NCI-H345 treated with DMSO at 0.1 percent for 48 hours (cell line): ENCODE data around the gene PDLIM7.
"Not testable (repeated sequence)": the region's sequence is repeated elsewhere in the genome, so short reads cannot be mapped to it uniquely, and the experiment has no call there.

Source experiments
- DNase-seq: peaks from one replicate; lab custom pipeline; 2025; ENCODE audit not compliant: unreplicated experiment; lab: John Stamatoyannopoulos, UW

The PDLIM7 gene

DNA sequence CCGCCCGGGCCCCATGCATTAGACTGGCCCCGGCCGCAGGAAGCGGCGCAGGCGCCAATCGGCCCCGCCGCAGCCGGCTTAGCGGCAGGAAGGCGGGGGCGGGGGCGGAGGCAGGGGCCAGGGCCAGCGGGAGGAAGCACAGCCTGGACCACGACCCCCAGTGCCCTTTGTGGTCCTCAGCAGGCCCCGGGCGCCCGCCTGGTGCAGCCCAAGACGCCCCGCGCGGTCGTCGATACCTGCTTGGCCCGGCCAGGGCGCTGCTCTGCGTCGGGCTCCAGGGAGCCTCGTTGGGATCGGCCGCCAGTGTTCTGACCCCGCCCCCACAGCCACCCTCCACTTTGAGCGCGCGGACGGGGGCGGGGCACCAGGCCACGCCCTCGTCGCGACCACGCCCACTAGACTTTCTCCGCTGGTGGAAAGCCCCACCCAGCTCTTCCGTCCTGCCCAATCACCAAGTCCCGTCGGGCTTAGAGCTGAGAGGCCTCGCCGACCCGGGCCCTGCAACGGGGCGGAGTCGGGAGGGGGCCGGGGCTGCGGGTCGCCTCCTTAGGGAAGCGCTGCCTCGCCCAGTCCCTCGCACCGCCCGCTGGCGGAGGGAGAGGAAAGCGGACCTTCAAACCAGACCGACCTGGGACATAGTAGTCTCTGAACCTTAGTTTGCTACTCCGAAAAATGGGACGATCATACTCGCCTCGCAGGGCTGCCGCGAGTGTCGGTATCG, at the start of gene PDLIM7:
Gene PDLIM7 (minus strand): TSS at position 313 of the 721 bp plus-strand sequence. CDS start 1,092 bp downstream, outside the sequence.
- peak; percentile 88 for DNase-seq

GRCh38 chr5:177546258-177546741, 48.9 kb upstream of the PDLIM7 start:
- DNase-seq = no peak

DNA sequence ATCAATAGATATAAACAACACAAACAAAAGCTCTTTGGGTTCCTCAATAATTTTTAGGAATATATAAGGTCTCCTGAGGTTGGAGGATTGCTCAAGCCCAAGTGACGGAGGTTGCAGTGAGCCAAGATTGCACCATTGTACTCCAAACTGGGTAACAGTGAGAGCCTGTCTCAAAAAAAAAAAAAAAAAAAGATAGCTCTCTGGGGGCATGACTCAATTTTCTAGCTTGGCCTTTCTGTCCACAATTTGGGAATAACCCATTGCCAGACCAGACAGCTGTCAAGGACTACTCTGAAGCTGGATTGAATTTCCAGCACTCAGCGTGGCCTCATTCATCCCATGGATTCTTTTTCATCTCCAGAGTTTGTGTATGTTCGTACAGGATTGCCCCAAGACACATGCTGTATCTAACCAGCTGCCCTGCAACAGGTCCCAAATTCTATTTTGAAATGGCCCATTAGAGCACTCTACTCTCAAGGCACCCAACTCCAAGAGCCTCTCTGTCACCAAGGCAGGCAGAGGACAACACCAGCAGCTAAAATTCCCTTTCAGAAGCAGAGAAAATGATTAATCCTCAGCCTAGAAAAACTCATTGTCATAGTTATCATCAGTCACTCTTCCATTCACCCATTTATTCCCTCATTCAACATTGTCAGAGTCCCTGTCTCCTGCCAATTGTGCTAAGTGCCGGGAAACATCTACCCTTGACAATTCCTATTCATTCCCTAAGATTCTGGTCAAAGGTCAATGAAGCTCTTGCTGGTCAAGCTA, 48.3 kb upstream of the PDLIM7 start:
- no peak for DNase-seq

DNA sequence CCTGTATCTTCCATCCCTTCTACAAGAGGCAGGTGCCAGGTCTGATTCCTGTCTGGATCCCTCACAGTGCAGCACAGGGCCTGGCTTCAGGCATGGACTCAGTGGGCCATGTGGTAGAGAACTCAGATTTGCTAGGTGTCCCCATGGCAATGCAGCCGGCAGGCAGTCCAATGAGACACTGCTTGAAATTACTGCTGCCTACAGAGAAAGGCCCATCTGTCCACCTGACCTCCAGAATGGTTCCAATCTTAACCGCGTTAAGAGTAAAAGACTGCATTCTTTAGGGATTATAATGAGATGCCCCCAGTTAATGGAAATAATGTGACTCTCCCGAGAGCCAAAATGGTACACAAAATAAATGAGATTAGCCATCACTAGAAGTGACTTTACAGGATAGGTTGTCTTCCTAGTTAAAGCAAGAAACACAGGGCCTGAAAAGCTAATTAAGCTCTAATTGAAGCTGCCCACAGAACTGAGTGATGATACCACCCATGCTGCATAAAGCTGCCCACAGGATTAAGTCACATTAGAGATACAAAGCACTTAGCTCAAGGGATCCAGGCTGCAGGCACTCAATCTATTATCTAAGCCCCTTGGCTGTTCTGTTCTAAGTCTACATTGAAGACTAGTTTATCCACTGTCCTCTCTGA, 45.5 kb upstream of the PDLIM7 start:
- no peak for DNase-seq

GRCh38 chr5:177540438-177540837, 43.0 kb upstream of the PDLIM7 start:
- DNase-seq = no peak

DNA sequence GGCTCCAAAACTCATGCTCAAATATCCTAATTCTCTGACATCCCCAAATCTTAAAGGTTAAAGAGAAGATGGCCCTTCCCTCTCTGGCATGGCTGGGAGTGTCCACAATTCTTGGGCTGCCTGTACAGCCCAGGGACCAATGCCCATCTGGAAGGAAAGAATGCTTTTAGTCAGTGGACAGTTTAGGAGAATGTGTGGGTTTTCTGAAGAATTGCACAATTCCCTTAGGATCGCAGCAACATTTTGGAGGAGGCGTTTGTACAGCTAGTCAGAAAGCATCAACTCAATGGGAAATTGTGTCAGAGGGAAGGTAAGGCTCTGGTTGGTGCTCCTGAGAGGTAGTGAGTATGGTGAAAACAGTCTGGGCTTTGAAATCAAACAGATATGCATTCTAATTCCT, 42.0 kb upstream of the PDLIM7 start:
- no peak for DNase-seq

- no peak for DNase-seq
Measured at GRCh38 chr5:177538876-177539275, 41.5 kb upstream of the PDLIM7 start.

DNA sequence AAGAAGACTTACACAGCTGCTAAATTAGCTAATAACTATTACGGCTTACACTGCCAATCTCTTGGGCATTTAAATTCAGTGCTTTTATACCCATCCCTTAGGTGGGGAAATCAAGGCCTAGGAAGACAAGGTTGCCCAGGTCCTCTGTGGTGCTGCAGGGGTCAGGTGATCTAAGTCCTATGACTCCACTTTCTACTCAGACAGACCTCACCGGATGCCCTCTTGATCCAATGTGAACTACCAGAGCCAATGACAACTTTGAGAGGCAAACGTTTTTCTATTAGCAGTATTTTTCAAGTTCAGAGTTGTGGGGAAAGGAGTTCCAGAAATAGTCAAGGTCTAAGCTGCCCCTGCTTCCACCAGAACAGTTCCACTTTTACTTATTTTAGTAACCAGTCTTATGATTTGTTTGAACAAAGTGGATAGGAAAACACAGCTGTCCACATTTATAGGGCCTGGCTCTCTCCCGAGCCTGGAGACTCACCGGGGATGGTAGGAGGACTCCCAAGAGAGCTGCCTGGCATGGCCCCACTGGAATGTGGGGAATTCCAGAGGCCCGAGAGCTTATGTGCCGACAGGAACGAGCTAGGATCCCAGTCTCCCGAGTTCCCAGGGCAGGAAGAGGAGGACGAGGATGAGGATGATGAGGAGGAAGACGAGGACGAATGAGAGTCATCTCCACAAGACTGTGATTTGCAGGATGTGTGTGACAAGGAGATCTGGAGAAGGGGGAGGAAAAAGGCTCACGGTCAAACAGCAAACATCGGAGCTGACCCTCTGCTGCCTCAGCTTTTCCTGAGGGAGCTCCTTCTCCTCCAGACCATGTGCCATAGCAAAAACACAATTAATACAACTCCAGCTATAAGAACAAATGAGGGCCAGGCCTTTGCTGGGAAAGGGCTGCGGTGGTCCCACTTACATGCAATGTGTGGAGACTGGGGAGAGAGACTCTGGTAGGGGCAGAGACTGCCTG, 40.3 kb upstream of the PDLIM7 start:
- DNase-seq = no peak

DNA sequence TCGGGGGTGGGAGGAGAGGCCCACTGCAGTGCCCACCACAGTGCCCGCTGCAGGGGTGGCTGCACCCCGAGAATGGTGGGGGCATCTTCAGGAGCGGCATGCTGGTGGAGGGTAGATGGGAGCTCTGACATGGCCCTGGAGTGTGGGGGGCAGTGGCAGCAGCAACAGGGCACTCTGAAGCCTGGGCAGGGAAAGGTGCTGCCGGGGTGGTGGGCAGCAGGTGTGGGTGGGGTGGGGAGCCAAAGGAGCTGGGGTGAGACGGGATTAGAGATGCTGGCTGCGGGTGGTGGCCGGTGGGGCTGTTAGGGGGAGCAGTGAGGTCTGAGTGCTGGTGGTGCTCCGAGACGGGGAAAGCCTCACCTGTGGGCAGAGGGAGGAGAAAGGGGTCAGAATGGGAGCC, 39.0 kb upstream of the PDLIM7 start:
- no peak for DNase-seq

- DNase-seq = no peak
Measured at GRCh38 chr5:177535125-177535524, 37.7 kb upstream of the PDLIM7 start.

DNA sequence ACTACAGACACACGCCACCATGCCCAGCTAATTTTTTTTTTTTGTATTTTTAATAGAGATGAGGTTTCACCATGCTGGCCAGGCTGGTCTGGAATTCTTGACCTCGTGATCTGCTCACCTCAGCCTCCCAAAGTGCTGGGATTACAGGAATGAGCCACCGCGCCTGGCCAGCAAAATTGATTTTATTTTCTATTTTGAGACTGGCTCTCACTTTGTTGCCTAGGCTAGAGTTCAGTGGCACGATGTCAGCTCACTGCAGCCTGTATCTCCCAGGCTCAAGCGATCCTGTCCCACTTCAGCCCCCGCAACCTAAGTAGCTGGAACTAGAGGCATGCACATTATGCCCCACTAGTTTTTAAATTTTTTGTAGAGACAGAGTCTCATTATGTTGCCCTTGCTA, 37.0 kb upstream of the PDLIM7 start:
- not testable (repeated sequence) for DNase-seq

DNA sequence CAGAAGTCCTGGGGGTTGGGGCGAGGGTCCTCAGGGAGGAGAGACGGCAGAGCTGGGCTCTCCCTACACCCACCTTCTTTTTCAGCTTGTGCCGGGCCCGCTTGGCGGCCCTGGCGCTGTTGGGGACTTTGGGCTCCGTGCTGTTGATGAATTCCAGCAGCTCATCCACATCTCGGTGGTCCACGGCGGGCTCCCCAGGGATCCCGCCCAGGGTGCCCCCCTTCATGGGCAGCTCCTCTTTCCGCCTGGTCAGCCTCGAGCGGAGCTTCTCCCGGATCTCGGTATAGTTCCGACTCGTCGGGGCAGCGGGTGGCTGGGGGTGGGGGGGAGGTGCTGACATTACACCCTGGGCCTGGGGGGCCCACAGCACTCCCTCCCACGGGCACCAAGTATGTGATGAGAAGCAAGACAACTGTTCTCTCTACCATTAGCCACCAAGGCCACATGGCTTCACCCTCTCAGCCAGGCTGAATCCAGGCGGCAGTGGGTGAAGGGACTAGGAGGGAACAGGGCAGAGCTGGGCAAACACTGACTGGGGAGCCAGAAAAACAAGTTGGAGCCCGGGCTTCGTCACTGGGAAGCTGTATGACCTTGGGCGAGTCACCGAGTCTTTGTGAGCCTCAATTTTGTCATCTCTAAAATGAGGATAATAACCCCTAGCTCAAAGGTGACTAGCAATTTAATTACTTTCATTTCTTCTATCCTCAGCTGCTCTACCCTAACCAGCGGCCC, 34.0 kb upstream of the PDLIM7 start:
- DNase-seq = no peak

DNA sequence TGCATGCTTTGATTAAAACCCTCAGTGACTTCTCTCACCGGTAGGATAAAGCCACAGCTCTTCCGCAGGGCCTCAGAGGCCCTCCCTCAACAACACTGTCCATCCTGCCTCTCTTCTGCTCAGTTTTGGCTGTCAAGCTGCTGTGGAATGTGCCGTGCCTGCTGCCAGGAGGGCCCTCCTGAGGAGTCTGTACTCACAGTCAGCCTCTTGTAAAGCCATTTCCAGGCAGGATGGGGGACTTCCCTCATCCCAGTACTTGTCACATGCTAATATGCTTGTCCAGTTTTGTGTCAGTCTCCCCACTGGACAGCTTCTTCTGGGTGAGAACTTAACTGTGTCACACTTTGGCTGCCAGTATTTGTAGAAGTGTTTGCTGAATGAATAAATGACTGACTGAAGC, 33.2 kb upstream of the PDLIM7 start:
- DNase-seq = no peak

- DNase-seq = no peak
Measured at GRCh38 chr5:177529247-177530203, 32.1 kb upstream of the PDLIM7 start.

DNA sequence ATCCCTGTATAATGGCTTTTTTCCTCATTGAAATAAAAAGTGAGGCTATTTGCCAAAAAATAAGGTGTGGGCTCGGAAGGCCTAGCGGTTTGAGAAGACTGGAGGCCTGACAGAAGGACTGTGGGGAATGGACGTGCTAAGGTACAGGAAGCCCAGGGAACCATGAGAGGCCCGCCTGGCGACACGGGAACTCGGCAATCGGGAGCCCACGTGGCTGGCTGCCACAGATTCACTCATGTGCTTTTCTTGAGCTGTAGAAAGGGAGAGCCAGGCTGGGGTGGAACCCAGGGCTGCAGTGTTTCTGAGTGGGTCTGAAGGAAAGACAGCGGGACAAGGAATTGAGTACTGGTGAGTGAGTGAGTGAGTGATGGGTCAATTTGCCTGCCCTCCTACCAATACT, 31.2 kb upstream of the PDLIM7 start:
- no peak for DNase-seq

GRCh38 chr5:177527595-177527994, 30.2 kb upstream of the PDLIM7 start:
- no peak for DNase-seq

GRCh38 chr5:177526791-177527190, 29.4 kb upstream of the PDLIM7 start:
- DNase-seq = no peak

DNA sequence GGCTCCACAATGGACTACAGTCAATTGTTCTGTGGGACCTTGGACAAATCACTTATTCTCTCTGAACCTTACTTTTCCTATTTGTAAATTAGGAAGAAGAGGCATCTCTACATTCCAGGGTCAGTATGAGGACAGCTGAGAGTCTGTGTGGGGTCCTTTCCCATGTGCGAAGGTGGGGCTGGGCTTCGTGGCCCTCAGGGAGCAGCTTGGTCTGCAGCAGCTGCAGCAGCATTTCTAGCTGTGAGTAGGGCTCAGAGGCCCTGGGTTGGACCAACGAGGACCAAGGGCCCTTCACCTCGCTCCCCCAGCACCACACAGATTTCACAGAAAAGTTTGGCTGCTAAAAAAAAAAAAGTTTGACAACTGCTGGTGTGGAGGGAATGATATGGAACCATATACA, 28.8 kb upstream of the PDLIM7 start:
- no peak for DNase-seq
